Fibroblast of skin of scalp (primary cell): ENCODE measurements around the gene MCTP1.

Experiments used
- DNase-seq: peaks from one replicate; pipeline ENCODE4 v3.0.0-alpha.2; 2013

Gene MCTP1

DNA sequence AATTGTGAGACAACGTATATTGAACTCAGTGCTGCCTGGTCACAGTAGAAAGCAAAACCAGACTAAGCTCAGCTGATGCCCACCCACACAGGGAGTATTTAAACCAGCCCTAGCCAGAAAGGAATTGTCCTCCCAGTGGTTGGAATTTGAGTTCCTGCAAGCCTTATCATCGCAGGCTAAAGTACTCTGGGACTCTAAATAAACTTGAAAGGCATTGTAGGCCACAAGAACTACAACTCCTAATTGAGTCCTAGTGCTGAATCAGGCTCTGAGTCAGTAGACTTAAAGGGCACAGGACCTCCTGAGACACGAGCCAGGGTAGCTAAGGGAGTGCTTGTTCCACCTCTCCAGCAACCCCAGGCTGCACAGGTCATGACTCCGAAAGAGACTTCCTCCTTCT is 171.4 kb downstream of the MCTP1 start:
- DNase-seq, result peak; percentile 63

- no peak for DNase-seq
These were observed 173.8 kb downstream of the MCTP1 start for GRCh38 chr5:95111141-95111540.

GRCh38 chr5:95110118-95110517 is 174.8 kb downstream of the MCTP1 start:
- DNase-seq, result no peak

GRCh38 chr5:95107138-95107537 is 177.8 kb downstream of the MCTP1 start:
- no peak for DNase-seq

DNA sequence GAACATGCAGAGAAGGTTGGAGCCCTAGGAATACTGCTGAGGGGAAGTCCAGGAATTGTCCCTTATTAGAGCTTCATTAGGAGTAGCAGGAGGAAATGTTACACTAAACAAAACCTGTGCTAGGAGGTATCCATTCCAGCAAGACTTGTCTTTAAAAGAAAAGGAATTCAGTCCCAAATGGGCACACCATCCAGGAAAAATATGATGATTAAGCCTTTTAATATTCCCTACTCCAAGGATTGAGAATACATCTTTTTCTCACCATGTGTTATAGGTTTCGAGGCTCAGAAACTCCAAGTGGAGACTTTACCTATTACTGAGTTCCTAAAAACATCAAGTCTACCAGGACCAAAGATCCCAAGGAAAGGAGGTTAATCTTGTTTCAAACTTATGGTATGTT is 179.3 kb downstream of the MCTP1 start:
- DNase-seq, result no peak

GRCh38 chr5:95102687-95103086 is 182.2 kb downstream of the MCTP1 start:
- no peak for DNase-seq

GRCh38 chr5:95102080-95102479 is 182.8 kb downstream of the MCTP1 start:
- no peak for DNase-seq

DNA sequence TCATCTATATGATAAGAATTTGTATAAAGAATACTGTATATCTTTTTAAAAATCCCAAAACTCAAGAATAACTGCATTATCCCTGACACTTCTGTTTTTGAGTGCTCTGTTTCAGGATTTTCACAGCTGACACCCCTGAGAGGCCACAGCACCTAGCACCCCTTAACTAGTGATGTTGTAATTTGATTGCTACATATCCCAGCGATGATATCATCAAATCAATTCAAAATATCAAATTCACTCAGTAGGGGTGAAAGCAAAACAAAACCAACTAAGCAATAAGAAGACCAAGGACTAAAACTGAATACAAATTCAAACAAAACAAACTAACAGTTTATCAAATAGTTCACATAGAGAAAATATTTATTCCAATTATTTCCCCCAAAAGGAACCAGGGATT is 184.3 kb downstream of the MCTP1 start:
- DNase-seq, result no peak

DNA sequence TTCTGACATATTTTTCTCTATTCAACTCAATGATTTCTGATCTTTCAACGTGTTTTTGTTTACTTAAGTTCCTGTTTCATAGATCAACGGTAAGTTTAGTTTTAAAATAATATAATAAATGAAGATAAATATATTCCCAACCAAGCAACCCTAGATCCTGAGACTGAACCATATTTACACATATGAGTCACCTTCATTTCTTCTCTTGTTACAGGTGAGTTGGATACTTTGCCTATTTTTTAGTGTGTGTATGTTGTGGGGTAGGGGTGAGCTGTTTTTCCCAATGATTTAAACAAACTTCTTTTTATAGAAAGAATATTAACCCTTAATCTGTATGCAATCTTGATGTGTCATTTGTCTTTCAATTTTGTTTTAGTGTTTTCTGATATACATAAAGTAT is 186.9 kb downstream of the MCTP1 start:
- no peak for DNase-seq

DNA sequence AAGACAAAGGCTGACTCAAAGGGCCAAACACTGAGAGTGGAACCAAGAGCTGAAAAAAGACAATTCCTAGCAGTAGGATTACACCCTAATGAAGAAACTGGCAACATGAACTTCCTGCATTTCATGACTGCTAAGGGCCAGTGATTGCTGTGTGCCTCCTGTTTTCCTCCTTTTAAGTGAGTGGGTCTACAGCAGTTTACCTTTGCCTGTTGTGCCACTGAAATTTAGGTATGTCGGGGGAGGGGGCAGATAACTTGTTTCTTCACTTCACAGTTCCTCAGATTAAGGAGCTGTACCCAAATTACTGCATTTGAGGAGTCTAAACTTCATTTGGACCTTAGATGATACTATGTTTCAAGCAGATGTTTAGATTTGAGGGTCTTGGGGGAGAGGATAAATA is 191.7 kb downstream of the MCTP1 start:
- no peak for DNase-seq

- DNase-seq, result no peak
These were observed 194.1 kb downstream of the MCTP1 start for GRCh38 chr5:95090774-95091173.

- DNase-seq, result peak; percentile 30
These were observed 197.0 kb downstream of the MCTP1 start for GRCh38 chr5:95087816-95088317.

DNA sequence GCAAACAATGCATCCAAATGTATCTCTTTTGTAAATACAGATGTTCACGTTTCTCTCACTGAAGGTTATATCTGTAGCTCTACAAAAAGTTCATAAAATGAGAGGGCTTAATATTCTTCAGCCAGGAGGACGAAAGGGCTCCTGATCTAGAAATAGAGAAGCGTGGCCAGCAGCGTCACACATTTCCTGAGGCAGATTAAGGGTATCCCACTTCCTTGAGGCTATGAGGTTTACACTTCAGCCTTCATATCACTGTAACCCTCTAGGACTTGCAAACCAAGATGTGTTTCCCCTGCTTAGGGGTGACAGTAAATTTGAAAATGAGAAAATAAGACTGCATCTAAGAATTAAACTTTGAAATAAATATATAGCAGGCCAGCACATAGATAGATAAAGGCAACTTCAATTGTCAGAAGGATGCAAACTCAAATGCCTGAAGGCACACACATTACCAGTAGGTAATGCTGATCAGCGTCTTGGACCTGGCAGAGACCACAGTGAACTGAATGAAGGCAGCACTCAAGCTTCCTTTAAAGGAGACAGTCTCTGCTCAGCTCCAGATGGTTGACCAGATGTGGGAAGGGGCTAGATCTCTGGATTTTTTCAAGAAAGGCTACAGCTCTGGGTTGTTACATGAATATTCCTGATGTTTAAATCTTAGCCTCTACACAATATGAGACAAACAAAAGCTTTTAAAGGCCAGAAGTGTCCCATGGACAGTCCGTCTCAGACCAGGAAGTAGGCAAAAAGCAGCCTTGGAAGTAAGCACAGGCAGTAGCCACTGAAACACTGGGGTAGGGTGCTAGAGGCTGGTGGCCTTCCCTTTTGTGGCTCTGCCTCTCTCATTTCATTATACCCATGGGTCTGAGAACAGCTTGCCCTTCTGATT is 197.7 kb downstream of the MCTP1 start:
- no peak for DNase-seq

DNA sequence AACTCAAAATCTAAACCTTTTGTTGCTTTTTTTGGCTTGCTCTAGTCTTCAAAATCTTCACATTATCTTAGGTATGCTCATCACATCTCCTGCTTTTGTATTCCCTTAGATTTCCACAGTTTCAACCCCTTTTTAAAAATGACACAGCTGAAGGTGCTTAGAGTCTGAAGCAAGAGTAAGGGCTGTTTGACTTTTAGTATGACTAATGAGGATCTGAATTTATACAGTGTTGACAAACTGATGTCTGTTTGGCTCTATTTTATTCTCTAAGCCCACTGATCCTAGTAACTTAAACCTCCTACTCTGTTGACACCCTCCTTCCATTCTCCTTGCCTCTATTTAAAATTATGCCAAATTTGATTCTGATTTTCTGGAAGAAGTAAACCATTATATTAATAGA is 200.1 kb downstream of the MCTP1 start:
- DNase-seq, result no peak

DNA sequence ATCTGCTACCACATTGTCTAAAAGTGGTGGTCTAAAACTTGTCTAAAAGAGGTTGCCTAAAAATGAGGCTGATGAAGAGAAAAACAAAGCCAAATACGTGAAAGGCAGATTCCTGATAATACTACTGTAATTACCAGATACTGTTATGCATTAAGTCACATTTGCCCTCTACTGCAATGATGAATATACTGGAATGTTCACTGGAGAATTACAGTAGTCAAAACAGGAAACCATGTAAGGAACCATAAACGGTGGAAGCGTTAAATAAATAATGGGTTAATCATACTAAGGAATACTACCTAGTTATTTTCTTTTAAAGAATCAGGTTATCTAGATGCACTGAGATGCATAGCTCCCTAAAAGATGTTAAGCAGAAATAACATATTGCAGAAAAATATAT is 201.3 kb downstream of the MCTP1 start:
- DNase-seq, result peak; percentile 1

DNA sequence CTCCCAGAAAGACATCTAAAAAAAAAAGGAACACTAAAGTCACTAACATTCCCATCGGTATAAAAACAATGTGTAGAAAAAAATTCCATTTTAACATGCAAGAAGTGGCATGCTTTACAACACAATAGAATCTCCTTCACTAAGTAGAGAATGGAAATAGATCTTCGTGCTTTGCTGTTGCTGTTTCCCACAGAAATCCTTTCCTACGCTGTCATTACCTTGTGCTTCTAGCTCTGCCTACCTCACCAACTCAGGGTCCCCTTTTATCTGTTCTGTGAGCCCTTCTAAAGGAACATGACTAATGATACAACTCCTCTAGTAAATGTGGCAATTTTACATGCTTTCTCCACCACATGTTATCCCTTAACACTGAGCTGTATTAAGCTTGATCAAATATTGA is 202.9 kb downstream of the MCTP1 start:
- peak; percentile 15 for DNase-seq

DNA sequence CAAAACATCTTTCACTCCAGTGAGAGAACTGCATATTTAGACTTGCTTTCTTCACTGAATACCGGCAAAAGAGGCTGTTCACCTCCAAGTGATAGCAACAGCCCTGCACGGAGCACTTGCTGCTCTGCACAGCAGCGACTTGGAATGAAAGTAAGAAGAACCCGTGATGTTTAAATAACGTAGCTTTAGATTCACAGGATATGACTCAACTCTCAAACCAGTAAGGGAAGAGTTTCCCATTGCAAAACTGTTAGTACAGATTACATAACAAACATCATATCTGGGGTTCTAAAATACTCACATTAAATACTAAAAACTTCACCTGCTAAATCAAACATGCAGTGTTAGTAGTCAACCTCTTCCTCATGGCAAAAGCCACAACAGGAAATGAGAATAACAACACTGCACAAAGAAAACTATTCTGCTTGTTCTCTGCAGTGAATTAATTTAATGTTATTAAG is 203.4 kb downstream of the MCTP1 start:
- peak; percentile 64 for DNase-seq

DNA sequence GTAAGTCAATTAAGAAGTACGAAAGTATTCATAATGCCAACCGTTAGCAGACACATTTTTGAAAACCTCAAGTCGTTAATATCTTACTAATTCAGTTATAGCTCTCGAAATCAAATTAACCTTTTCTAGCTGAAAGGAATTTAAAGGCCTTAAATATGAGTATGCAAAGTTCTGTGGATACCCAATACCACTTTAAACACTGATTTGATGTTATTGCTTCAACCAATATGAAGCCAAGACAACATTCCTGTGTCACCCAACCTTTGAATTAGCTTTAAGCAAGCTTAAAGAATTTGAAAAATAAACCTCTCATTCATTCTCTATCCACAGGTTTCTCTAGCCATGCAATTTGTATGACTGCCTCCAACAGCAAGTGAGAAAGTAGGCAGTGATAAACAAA is 204.5 kb downstream of the MCTP1 start:
- DNase-seq, result no peak

- no peak for DNase-seq
These were observed 204.9 kb downstream of the MCTP1 start for GRCh38 chr5:95080030-95080429.

DNA sequence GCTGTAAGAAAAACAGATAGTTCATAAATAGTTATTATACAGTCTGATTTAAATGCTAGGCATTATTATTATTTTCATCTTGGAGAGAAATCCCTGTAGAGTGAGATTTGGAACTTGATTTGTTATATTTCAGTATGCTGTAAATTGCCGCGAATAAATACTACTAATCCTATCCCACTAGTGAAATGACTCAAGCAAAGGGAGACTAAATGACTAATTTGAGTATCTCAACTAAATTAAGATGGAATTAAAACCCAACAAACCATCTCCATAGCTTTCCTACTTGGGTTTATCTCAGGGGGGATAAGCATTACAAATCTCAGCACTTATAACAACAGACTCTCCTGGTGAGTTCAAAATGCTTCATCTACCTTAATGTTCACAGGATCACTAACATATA is 206.0 kb downstream of the MCTP1 start:
- no peak for DNase-seq

DNA sequence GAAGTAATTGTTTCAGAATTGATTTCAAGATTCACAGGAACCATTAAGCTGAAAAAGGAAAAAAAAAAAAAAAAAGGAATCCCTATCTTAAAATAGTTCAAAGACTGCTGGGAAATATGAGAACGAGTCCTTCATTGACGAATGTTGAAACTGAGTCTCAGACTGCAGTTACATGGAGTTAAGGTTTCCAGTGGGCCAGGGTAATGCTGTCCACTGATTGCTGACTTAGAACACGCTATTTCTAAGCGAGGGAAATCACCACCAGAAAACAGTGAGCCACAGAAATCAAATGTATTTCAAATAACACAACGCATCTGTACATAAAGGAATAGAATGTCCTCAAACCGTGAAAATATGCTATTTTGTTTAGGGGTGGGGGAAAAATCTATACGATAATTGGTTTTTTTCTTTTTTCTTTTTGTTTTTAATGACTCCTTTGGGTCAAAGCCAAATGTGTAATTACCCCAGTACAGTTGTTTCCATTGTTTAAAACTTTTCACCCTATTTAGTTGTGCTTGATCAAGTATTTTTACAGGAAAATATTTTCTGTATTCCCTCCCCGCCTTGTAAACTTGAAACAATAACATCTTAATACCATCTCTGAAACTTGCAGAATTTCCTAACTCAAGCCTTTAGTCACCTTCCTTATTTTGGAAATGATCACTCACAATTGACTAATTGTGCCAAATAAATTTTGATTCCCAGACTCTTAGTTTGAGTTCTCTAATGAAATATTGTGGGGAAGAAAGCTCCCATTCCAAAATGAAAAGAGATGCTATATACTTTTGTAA is 208.3 kb downstream of the MCTP1 start:
- no peak for DNase-seq

GRCh38 chr5:95075111-95075510 is 209.8 kb downstream of the MCTP1 start:
- no peak for DNase-seq

- no peak for DNase-seq
These were observed 212.6 kb downstream of the MCTP1 start for GRCh38 chr5:95072281-95072680.

- no peak for DNase-seq
These were observed 214.0 kb downstream of the MCTP1 start for GRCh38 chr5:95070866-95071265.
